ENCODE results near the gene ANKS6. TPM values are rescaled to one million over a fixed set of nuclear protein-coding genes. Genes with fewer than 3 reads are reported as not detected.

Gene ANKS6
- total RNA-seq, 1 donor from 2014 or later: 4.4 TPM

GRCh38 chr9:98780059-98780749, 16.2 kb downstream of the ANKS6 start:
- DNase-seq (ENCODE audit: missing footprints) (no peak), ATAC-seq (no peak)
- intact Hi-C loops (cut with DNase I): loop anchor here (10.0 kb wide), 1 partner anchor 305 kb away; no protein-coding TSS in a partner anchor

- ATAC-seq: no peak
- intact Hi-C loops (cut with DNase I): no loop called here
- DNase-seq (ENCODE audit: missing footprints): no peak
Measured at GRCh38 chr9:98778711-98779530, 17.4 kb downstream of the ANKS6 start.

GRCh38 chr9:98778251-98778650, 18.1 kb downstream of the ANKS6 start:
- no peak for ATAC-seq
- intact Hi-C loops (cut with DNase I): no loop called here
- DNase-seq (ENCODE audit: missing footprints): no peak

- DNase-seq (ENCODE audit: missing footprints) (no peak), ATAC-seq (no peak)
- intact Hi-C loops (cut with DNase I): no loop called here
Measured at GRCh38 chr9:98777618-98778017, 18.7 kb downstream of the ANKS6 start.

GRCh38 chr9:98775831-98776441, 20.4 kb downstream of the ANKS6 start:
- intact Hi-C loops (cut with DNase I): loop anchor here (1.0 kb wide), 1 partner anchor 461 kb away; no protein-coding TSS in a partner anchor
- DNase-seq (ENCODE audit: missing footprints): no peak
- peak; percentile 31 for ATAC-seq

GRCh38 chr9:98774746-98775145, 21.6 kb downstream of the ANKS6 start:
- DNase-seq (ENCODE audit: missing footprints): no peak
- ATAC-seq: no peak
- intact Hi-C loops (cut with DNase I): no loop called here

GRCh38 chr9:98773721-98774120, 22.6 kb downstream of the ANKS6 start:
- DNase-seq (ENCODE audit: missing footprints): no peak
- ATAC-seq: no peak
- intact Hi-C loops (cut with DNase I): no loop called here

- ATAC-seq (no peak), DNase-seq (ENCODE audit: missing footprints) (no peak)
- intact Hi-C loops (cut with DNase I): no loop called here
Measured at GRCh38 chr9:98772364-98773155, 23.8 kb downstream of the ANKS6 start.

GRCh38 chr9:98771209-98771874, 25.0 kb downstream of the ANKS6 start:
- no peak for ATAC-seq
- DNase-seq (ENCODE audit: missing footprints): no peak
- intact Hi-C loops (cut with DNase I): no loop called here

- ATAC-seq: no peak
- no peak for DNase-seq (ENCODE audit: missing footprints)
- intact Hi-C loops (cut with DNase I): no loop called here
Measured at GRCh38 chr9:98770717-98771116, 25.6 kb downstream of the ANKS6 start.

GRCh38 chr9:98768344-98768743, 28.0 kb downstream of the ANKS6 start:
- no peak for DNase-seq (ENCODE audit: missing footprints)
- intact Hi-C loops (cut with DNase I): no loop called here
- ATAC-seq: no peak

- no peak for ATAC-seq
- DNase-seq (ENCODE audit: missing footprints): no peak
- intact Hi-C loops (cut with DNase I): no loop called here
Measured at GRCh38 chr9:98767915-98768314, 28.4 kb downstream of the ANKS6 start.

GRCh38 chr9:98767196-98767595, 29.2 kb downstream of the ANKS6 start:
- ATAC-seq (no peak), DNase-seq (ENCODE audit: missing footprints) (no peak)
- intact Hi-C loops (cut with DNase I): no loop called here

- DNase-seq (ENCODE audit: missing footprints) (no peak), ATAC-seq (no peak)
- intact Hi-C loops (cut with DNase I): no loop called here
Measured at GRCh38 chr9:98766586-98766985, 29.8 kb downstream of the ANKS6 start.

- no peak for ATAC-seq
- DNase-seq (ENCODE audit: missing footprints): no peak
- intact Hi-C loops (cut with DNase I): no loop called here
Measured at GRCh38 chr9:98765256-98765655, 31.1 kb downstream of the ANKS6 start.

GRCh38 chr9:98763986-98764745, 32.2 kb downstream of the ANKS6 start:
- ATAC-seq (no peak), DNase-seq (ENCODE audit: missing footprints) (no peak)
- intact Hi-C loops (cut with DNase I): no loop called here

GRCh38 chr9:98760231-98760630, 36.1 kb downstream of the ANKS6 start:
- ATAC-seq: no peak

More at GRCh38 chr9:98760231-98760630, 36.1 kb downstream of the ANKS6 start:
- intact Hi-C loops (cut with DNase I): no loop called here
- DNase-seq (ENCODE audit: missing footprints): no peak

Measured in Right ventricle myocardium inferior (tissue), 1 donor.